ENCODE measurements around the gene MTR. TPM values are rescaled to one million over a fixed set of nuclear protein-coding genes. Genes with fewer than 3 reads are reported as not detected.

The MTR gene
- total RNA-seq, 1 donor from 2014 or later = 37.1 TPM

DNA sequence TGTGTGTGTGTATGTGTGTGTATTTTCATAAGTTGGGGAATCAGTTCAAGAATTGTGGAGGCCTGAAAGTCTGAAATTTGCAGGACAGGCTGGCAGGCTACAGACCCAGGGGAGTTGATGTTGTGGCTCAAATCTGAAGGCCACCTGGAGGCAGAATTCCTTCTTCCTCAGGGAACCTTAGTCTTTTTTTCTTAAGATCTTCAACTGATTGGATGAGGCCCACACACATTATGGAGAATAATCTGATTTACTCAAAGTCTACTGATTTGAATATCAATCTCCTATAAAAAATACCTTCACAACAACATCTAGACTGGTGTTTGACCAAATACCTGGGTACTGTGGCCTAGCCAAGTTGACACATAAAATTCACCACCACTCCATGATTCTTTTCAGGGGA is 147.3 kb downstream of the MTR start:
- intact Hi-C loops (cut with micrococcal nuclease) = no loop called here
- ATAC-seq (ENCODE audit: low read depth) (no peak), DNase-seq (no peak)
- Mint-ChIP-seq H3K9me3 (peaks cover 4% of the 10 kb centered on the region), H3K27me3 (no peaks in the 10 kb centered on the region), H3K4me3 (no peak overlapping the region), H3K27ac (no peak overlapping the region), H3K4me1 (no peaks in the 10 kb centered on the region), H3K36me3 (ENCODE audit: low read depth) (no peaks in the 10 kb centered on the region)
- POLR2A ChIA-PET = no interaction called here
- TF ChIP-seq, protein P1, sequence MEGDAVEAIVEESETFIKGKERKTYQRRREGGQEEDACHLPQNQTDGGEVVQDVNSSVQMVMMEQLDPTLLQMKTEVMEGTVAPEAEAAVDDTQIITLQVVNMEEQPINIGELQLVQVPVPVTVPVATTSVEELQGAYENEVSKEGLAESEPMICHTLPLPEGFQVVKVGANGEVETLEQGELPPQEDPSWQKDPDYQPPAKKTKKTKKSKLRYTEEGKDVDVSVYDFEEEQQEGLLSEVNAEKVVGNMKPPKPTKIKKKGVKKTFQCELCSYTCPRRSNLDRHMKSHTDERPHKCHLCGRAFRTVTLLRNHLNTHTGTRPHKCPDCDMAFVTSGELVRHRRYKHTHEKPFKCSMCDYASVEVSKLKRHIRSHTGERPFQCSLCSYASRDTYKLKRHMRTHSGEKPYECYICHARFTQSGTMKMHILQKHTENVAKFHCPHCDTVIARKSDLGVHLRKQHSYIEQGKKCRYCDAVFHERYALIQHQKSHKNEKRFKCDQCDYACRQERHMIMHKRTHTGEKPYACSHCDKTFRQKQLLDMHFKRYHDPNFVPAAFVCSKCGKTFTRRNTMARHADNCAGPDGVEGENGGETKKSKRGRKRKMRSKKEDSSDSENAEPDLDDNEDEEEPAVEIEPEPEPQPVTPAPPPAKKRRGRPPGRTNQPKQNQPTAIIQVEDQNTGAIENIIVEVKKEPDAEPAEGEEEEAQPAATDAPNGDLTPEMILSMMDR (IDR thresholded peaks at IDR 0.05) = no peak
- CTCF ChIA-PET = no interaction called here

DNA sequence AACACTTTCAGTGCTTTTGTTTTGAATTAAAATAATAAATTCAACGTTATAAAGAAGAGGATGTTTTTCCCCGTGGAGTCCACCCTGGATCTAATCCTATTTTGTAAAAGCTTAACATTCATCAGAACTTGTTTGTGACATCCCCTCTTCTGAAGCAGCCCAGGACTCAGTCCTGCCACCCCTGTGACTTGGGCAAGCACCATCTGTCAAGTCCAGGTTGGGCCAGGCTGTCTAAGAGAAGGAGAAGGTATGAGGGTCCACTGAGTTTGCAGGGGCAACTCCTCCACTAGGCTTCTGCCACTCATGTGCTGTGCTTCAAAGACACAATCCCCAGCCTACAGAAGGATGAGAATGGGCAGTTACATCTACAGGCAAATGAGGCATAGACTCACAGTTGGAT is 149.5 kb downstream of the MTR start:
- no peak overlapping the region for H3K4me3 Mint-ChIP-seq
- no peaks in the 10 kb centered on the region for H3K4me1 Mint-ChIP-seq
- intact Hi-C loops (cut with micrococcal nuclease) = no loop called here
- ATAC-seq (ENCODE audit: low read depth) = no peak
- H3K9me3 Mint-ChIP-seq = peaks cover 4% of the 10 kb centered on the region
- H3K27me3 Mint-ChIP-seq = no peaks in the 10 kb centered on the region
- ChIA-PET POLR2A (no interaction called here), CTCF (no interaction called here)
- H3K27ac Mint-ChIP-seq = no peak overlapping the region
- DNase-seq = no peak
- TF ChIP-seq, protein P1 (IDR thresholded peaks at IDR 0.05) = no peak
- no peaks in the 10 kb centered on the region for H3K36me3 Mint-ChIP-seq (ENCODE audit: low read depth)

DNA sequence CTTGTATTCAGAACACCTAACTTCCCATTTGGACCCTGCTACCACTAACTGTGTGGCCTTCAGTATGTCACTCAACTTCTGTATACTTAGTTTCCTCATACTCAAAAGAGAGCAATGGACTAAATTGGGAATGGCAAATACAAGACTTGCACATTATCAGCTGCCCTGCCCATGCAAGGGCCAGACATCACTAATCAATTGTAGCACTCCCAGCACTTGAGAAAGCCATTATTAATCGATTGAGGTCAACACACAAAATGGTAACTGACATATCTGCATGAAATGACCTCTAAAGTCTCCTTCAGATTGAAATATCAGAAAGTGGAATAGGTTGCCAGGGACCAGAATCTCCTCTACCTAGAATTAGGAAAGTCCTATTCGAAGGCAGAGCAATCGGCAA is 149.9 kb downstream of the MTR start:
- Mint-ChIP-seq H3K36me3 (ENCODE audit: low read depth) (no peaks in the 10 kb centered on the region), H3K4me1 (no peaks in the 10 kb centered on the region), H3K9me3 (peaks cover 4% of the 10 kb centered on the region), H3K27ac (no peak overlapping the region), H3K27me3 (no peaks in the 10 kb centered on the region), H3K4me3 (no peak overlapping the region)
- DNase-seq (no peak), ATAC-seq (ENCODE audit: low read depth) (no peak)
- intact Hi-C loops (cut with micrococcal nuclease) = no loop called here
- CTCF ChIA-PET = no interaction called here
- POLR2A ChIA-PET = no interaction called here
- TF ChIP-seq, protein P1 (IDR thresholded peaks at IDR 0.05) = no peak

DNA sequence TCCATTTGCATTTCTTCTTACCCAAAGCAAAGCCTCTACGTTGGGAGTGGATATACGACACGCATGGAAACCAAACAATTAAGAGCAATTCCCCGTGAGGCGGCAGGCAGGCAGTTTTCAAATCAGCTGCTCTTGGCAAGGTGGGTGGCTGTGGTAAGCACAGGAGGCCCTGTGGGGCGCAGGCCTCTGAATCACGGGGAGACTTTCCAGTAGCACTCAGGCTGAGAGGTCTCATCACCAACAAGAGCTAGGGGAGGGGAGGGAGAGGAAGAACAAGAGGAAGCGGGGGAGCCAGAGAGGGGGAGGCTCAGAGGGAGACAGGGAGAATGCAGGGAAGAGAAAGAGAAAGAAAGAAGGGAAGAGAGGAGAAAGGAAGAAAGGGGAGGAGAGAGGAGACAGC is 152.7 kb downstream of the MTR start:
- no peaks in the 10 kb centered on the region for H3K36me3 Mint-ChIP-seq (ENCODE audit: low read depth)

DNA sequence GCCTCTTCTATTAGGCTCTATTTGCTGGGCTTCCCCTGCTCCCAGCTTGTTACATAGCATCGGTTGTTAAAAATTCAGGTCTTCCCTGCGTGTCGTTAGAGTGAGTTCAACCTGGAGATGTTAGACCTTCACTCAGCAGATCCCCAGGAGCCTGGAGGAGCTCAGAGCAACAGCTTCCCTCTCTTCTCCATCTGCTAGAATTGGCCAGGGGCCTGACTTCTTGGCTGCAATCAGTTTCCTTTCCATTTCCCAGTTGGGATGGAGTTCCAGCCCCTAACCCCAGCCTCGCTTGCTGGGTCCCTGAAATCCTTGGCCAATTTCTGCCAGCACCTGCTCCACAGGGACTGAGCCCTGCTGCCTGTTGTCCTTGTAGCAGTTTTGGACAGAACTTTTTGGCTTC is 153.3 kb downstream of the MTR start:
- DNase-seq = no peak
- CTCF ChIA-PET = no interaction called here
- intact Hi-C loops (cut with micrococcal nuclease) = no loop called here
- no peak for ATAC-seq (ENCODE audit: low read depth)
- POLR2A ChIA-PET = no interaction called here
- TF ChIP-seq, protein P1 (IDR thresholded peaks at IDR 0.05) = no peak
- no peak overlapping the region for H3K4me3 Mint-ChIP-seq
- peaks cover 4% of the 10 kb centered on the region for H3K9me3 Mint-ChIP-seq
- no peaks in the 10 kb centered on the region for H3K4me1 Mint-ChIP-seq
- H3K36me3 Mint-ChIP-seq (ENCODE audit: low read depth) = no peaks in the 10 kb centered on the region
- H3K27me3 Mint-ChIP-seq = no peaks in the 10 kb centered on the region
- no peak overlapping the region for H3K27ac Mint-ChIP-seq

More for the DNA sequence above, 152.7 kb downstream of the MTR start:
- Mint-ChIP-seq H3K4me3 (no peak overlapping the region), H3K27ac (no peak overlapping the region), H3K27me3 (no peaks in the 10 kb centered on the region), H3K9me3 (peaks cover 4% of the 10 kb centered on the region), H3K4me1 (no peaks in the 10 kb centered on the region)
- ChIA-PET CTCF (no interaction called here), POLR2A (no interaction called here)
- ATAC-seq (ENCODE audit: low read depth) (no peak), DNase-seq (no peak)
- intact Hi-C loops (cut with micrococcal nuclease) = no loop called here
- TF ChIP-seq, protein P1 (IDR thresholded peaks at IDR 0.05) = no peak
